ENCODE measurements around the gene CXCL10.

Gene CXCL10

GRCh38 chr4:75989846-75990528, 33.3 kb downstream of the CXCL10 start:
- no peak for DNase-seq

GRCh38 chr4:75985116-75985515, 38.2 kb downstream of the CXCL10 start:
- no peak for DNase-seq

- DNase-seq: no peak
These were observed 42.7 kb downstream of the CXCL10 start for GRCh38 chr4:75980576-75980975.

- DNase-seq: no peak
These were observed 47.1 kb downstream of the CXCL10 start for GRCh38 chr4:75976177-75976576.

- no peak for DNase-seq
These were observed 49.5 kb downstream of the CXCL10 start for GRCh38 chr4:75973766-75974165.
